Right lobe of liver (tissue), 6 donors: ENCODE measurements around the gene ART4. TPM values are rescaled to one million over a fixed set of nuclear protein-coding genes. Genes with fewer than 3 reads are reported as not detected.

Experiments
- ATAC-seq, 4 donors: fragments of 200-7000 bp; cut with Tn5 transposase; one replicate each; pipeline ENCODE4 v1.9.1; 2020; ENCODE audit warnings: mild to moderate bottlenecking in 4 of 4, moderate library complexity in 4 of 4
- DNase-seq, 3 donors: peaks; one replicate each; pipeline ENCODE4 v3.0.0-alpha.2; 2020
- H3K27ac ChIP-seq, 3 donors: fragments of 200-600 bp; one replicate each; pipeline ENCODE4 v1.8.0; 2022
- H3K27me3 ChIP-seq, 2 donors: fragments of 200-600 bp; one replicate each; pipeline ENCODE4 v1.8.0; 2022
- H3K36me3 ChIP-seq, 4 donors: fragments of 200-600 bp; sonication (generic) in 1 of 4; one replicate each; pipeline versions ENCODE4 v1.5.1 to v1.8.0; 2017 to 2022; ENCODE audit warnings: control low read depth in 1 of 4
- H3K4me1 ChIP-seq, 4 donors: fragments of 200-600 bp; sonication (generic) in 1 of 4; one replicate each; pipeline versions ENCODE4 v1.5.1 to v1.8.0; 2017 to 2022; ENCODE audit warnings: control low read depth in 1 of 4
- H3K4me3 ChIP-seq, 3 donors: fragments of 200-600 bp; one replicate each; pipeline ENCODE4 v1.8.0; 2022
- H3K9me3 ChIP-seq, 4 donors: fragments of 200-600 bp; sonication (generic) in 1 of 4; one replicate each; pipeline versions ENCODE4 v1.5.1 to v1.8.0; 2017 to 2022; ENCODE audit warnings: control low read depth in 1 of 4
- CTCF ChIP-seq, 4 donors: fragments of 200-600 bp in 3 of 4; fragments of 450-650 bp in 1 of 4; IDR thresholded peaks; one replicate each; pipeline versions ENCODE4 v1.5.1 to v1.8.0; 2016 to 2022; ENCODE audit warnings: antibody characterized with exemption in 4 of 4, mild to moderate bottlenecking in 2 of 4
- POLR2A ChIP-seq: fragments of 450-650 bp; IDR thresholded peaks from one replicate; pipeline ENCODE4 v1.6.1; 2017; ENCODE audit warnings: antibody characterized with exemption, mild to moderate bottlenecking
- WGBS: methylation state at CpG from one replicate; pipeline ENCODE4 v1.1.6; 2018; ENCODE audit warnings: low coverage, low lambda C conversion rate; ENCODE audit not compliant: insufficient coverage; ENCODE audit errors: missing lambda C conversion rate; 5-methylcytosine and 5-hydroxymethylcytosine counted together
- intact Hi-C, 2 donors: fragments of 100-400 bp; cut with DNase I; formaldehyde crosslinking; loops; one replicate each; pipeline versions ENCODE4 v1.11.2 to v1.14.1; 2022
- total RNA-seq, 6 experiments: library from RNA; depleted of rRNA in 2 of 6; stranded (reverse); fragments of >200 nt in 2 of 6; fragmentation: NEBNext Ultra II Directional in 3 of 6; extraction: Animal tissue kit (Norgen Biotek cat#: 25700) in 3 of 6; gene quantifications; one replicate each; pipeline versions ENCODE4 v1.1.0 to v1.2.4, GENCODE V29; 2016 to 2023
- donor health status: DM: no; HTN: yes; CAD: no.
- donor health status: DM: no; HTN: no; CAD: no.
- donor health status: DM: no; HTN: no; CAD: no.
- donor health status: DM: no; HTN: yes; CAD: no.
- donor health status: DM: no; HTN: yes; CAD: no.

Gene ART4
- total RNA-seq, 6 experiments from 2014 or later: 19.6 to 43.5 (median 25.1) TPM

- no peak for TF ChIP-seq POLR2A
- no peak for TF ChIP-seq CTCF (IDR thresholded peaks at IDR 0.05)
- 52% methylated on average over 5 of the region's 6 CpGs for WGBS
- Histone ChIP-seq H3K9me3 (no peaks in the 10 kb centered on the region), H3K4me3 (no peak within 1 kb of the TSS), H3K27me3 (no peaks in the 10 kb centered on the region), H3K36me3 (no peaks in the 10 kb centered on the region), H3K27ac (peak within 1 kb of the TSS in 1 of 3 donors; percentile 12), H3K4me1 (no peaks in the 10 kb centered on the region)
- intact Hi-C loops: no loop called here
- ATAC-seq: peak in 3 of 4 donors; percentile 12 to 52 (median 33)
- DNase-seq: no peak
Measured at GRCh38 chr12:14885718-14886221, 42.4 kb upstream of the ART4 start, which contains the start of gene MGP. MGP (minus strand) TSS chr12:14885854; CDS start chr12:14885791, 63 bp downstream.

- intact Hi-C loops: no loop called here
- Histone ChIP-seq H3K4me1 (no peaks in the 10 kb centered on the region), H3K27me3 (no peaks in the 10 kb centered on the region), H3K4me3 (no peak overlapping the region), H3K9me3 (no peaks in the 10 kb centered on the region), H3K36me3 (no peaks in the 10 kb centered on the region), H3K27ac (peak overlapping the region in 1 of 3 donors; percentile 2)
- peak; percentile 67 to 81 (median 81) for DNase-seq
- 2% methylated on average over 5 of the region's 5 CpGs for WGBS
- TF ChIP-seq CTCF (IDR thresholded peaks at IDR 0.05) (no peak), POLR2A (no peak)
- ATAC-seq: peak; percentile 66 to 80 (median 76)
Measured at GRCh38 chr12:14884458-14884878, 41.1 kb upstream of the ART4 start.

GRCh38 chr12:14883686-14884085, 40.4 kb upstream of the ART4 start:
- no peak for TF ChIP-seq POLR2A
- TF ChIP-seq CTCF (IDR thresholded peaks at IDR 0.05): no peak
- H3K27ac ChIP-seq: no peak overlapping the region
- H3K4me3 ChIP-seq: no peak overlapping the region
- no peaks in the 10 kb centered on the region for H3K4me1 ChIP-seq
- intact Hi-C loops: no loop called here
- H3K9me3 ChIP-seq: no peaks in the 10 kb centered on the region
- DNase-seq (no peak), ATAC-seq (no peak)
- H3K27me3 ChIP-seq: no peaks in the 10 kb centered on the region
- WGBS: 81% methylated on average over 10 of the region's 10 CpGs
- no peaks in the 10 kb centered on the region for H3K36me3 ChIP-seq

- Histone ChIP-seq H3K9me3 (no peaks in the 10 kb centered on the region), H3K27ac (no peak overlapping the region), H3K4me3 (no peak overlapping the region), H3K36me3 (no peaks in the 10 kb centered on the region), H3K27me3 (no peaks in the 10 kb centered on the region), H3K4me1 (no peaks in the 10 kb centered on the region)
- WGBS: 64% methylated on average over 6 of the region's 6 CpGs
- DNase-seq (no peak), ATAC-seq (no peak)
- intact Hi-C loops: no loop called here
- TF ChIP-seq POLR2A (no peak), CTCF (IDR thresholded peaks at IDR 0.05) (no peak)
Measured at GRCh38 chr12:14880890-14881453, 37.6 kb upstream of the ART4 start.
